Activated CD8-positive, alpha-beta memory T cell treated with anti-CD3 and anti-CD28 coated beads for 24 hours (primary cell): ENCODE results near the gene CSRP1.
"Not testable (repeated sequence)": the region's sequence is repeated elsewhere in the genome, so short reads cannot be mapped to it uniquely, and the experiment has no call there.

Source experiments
- DNase-seq: peaks from one replicate; pipeline ENCODE4 v3.0.0-alpha.2; 2020

The CSRP1 gene

GRCh38 chr1:201475915-201476669 is 30.8 kb downstream of the CSRP1 start:
- no peak for DNase-seq

- DNase-seq, result no peak
These were observed 31.8 kb downstream of the CSRP1 start for GRCh38 chr1:201475130-201475529.

DNA sequence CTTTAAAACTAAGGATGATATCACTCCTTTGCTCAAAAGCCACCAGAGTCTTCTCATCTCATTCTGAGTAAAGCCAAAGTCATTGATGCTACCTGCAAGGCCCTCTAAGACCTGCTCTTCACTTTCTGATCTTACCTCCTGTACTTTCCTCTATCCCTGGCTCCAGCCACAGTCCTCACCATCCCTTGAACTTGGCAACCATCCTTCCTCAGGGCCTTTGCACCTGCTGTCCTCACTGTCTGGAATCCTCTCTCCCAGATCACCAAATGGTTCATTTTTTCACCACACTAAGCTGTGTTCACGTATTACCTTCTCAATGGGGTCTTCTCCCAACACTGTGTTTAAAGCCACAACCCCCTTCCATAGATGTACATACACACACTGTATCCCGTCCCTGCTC is 33.6 kb downstream of the CSRP1 start:
- DNase-seq, result no peak

DNA sequence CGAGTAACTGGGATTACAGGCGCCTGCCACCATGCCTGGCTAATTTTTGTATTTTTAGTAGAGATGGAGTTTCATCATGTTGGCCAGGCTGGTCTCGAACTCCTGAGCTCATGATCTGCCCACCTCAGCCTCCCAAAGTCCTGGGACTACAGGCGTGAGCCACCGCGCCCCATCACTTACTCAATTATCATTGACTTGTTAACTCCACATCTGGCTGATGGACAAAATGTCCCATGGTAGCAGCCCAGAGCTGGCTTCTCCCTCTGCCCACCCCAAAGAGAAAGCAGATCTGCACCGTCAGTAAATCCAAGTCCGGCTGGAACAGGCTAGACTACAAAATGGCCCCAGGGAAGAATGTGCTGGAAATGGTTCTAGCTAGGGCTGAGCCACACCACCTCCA is 34.6 kb downstream of the CSRP1 start:
- DNase-seq, result not testable (repeated sequence)

DNA sequence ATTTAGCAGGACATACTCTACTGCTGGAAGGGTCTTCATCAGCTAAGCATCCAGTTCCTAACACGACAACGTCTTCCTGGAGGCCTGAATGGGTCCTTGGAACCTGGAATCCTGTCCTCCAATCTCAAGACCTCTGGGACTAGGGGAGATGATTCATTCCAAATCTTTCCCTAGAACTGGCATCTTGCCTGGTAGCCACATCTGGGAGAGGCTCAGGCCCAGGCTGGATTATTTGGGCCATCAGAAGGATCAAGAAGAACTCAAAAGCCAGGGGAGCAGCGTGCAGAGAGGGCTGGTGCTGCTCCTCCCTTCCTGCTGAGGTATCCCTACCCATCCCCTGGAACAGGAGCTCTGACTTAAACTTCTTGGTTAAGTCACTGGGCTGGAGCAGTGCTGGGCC is 35.2 kb downstream of the CSRP1 start:
- DNase-seq, result no peak

DNA sequence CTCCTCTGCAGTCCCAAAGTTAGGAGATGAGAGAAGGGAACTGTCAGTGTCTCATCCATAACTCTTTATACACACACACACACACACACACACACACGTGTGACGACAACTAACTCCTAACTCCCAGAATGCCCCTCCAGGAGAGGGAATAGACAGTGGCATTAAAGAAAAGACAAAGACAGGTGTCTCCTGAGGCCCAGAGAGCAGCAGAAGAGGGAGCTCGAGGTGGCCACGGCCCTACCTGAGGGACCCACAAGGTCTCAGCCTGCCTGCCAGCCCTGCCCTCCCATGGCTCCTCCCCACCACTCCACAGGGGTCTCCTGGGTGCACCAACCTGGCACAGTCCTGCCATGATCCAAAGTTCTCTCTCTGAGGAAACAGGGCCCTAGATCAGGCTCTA is 36.3 kb downstream of the CSRP1 start:
- DNase-seq, result no peak

DNA sequence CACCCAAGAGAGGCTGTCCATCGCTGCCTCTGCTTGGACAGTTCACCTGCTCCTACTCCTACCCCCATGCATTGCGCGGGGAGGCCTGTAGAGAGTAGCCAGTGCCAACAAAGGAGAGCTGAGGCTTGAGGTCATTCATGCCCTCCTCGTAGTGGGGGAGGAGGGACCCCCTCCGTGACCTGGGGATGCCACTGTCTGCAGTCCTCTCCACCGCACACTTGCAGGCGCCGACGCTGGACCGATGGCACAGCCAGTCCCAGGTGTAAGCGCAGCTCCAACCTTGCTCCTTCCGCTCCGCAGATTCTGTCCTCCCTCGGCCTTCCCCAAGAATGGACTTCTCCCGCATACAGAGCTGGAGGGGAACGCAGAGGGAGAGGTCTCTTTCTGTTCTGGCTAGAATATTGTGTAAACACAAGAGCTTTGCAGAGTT is 37.3 kb downstream of the CSRP1 start:
- no peak for DNase-seq

GRCh38 chr1:201468844-201469644 is 37.9 kb downstream of the CSRP1 start, which contains the start of gene PHLDA3:
PHLDA3 (minus strand) TSS chr1:201469188; CDS start chr1:201468786, 402 bp downstream.
- DNase-seq, result peak; percentile 60

GRCh38 chr1:201468501-201468843 is 38.5 kb downstream of the CSRP1 start:
- DNase-seq, result no peak

- no peak for DNase-seq
These were observed 40.4 kb downstream of the CSRP1 start for GRCh38 chr1:201466492-201466891.

- no peak for DNase-seq
These were observed 41.1 kb downstream of the CSRP1 start for GRCh38 chr1:201465698-201466290.

GRCh38 chr1:201463071-201463552 is 43.8 kb downstream of the CSRP1 start:
- DNase-seq, result no peak

- DNase-seq, result no peak
These were observed 45.1 kb downstream of the CSRP1 start for GRCh38 chr1:201461645-201462441.

DNA sequence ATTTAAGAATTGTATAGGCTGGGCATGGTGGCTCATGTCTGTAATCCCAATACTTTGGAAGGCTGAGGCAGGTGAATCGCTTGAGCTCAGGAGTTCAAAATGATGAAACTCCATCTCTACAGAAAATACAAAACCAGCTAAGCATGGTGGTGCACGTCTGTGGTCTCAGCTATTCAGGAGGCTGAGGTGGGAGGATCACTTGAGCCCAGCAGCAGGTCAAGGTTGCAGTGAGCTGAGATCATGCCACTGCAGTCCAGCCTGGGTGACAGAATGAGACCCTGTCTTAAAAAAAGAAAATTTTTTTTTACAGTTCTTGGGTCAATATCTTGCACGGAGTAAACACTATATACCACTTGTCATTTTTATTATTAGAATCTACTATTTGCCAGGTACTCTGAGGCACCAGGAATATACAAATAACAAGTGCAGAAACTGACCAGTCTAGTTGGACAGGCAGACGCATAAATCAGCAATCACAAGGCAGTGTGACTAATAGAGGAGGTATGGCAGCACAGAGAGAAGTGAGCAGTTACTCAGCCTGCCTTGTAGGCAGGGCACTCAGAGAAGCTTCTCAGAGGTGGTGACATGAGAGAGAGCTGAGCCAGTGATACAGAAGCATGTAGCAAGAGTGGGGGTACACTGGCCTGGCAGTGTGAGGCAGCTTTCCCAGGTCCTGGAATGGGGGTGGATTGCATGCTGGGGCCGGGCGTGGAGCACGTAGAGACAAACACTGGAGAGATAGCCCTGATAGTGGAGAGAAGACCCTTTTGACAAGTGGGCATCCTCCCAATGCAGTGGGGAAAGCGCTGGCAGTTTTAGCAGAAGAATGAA is 45.9 kb downstream of the CSRP1 start:
- DNase-seq, result no peak

DNA sequence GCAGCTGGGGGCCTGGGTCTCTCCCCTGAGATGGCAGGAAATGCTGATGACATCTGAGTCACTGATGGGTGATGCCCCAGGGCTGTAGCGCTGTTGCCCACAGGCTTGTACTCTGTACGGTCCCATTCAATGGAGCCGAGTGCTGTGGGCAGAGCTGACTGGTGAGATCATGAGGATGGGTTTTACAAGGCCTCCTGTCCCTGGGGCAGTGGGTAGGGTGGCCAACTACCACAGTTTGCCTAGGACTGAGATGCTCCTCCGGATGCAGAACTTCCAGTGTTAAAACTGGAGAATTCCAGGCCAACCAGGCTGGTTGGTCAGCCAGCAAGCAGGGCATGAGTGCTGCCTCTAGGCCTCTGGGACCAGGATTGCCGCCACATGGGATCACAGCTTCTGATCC is 47.1 kb downstream of the CSRP1 start:
- no peak for DNase-seq

- no peak for DNase-seq
These were observed 47.9 kb downstream of the CSRP1 start for GRCh38 chr1:201459052-201459451.

DNA sequence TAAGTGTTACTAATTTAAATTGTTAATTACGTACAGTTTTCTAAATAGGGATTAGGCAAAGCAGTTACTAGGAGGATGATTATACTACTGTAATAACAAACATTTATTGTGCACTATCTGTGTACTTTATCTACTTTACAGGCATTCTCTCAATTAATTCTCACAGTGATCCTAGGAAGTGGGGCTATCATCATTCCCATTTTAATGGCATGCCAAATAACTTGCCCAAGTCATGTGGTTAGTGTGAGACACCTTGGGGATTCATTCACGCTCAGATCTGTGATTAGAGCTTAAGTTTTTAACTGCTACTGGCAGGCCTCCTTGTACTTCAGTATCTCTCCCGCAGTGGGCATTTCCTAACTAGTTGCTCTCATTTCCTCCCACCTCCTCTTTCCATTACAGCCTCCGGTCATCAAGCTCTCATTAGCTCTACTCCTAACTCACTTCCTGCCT is 49.4 kb downstream of the CSRP1 start:
- DNase-seq, result no peak

GRCh38 chr1:201456499-201457309 is 50.2 kb downstream of the CSRP1 start:
- DNase-seq, result no peak

GRCh38 chr1:201455098-201455497 is 51.8 kb downstream of the CSRP1 start:
- no peak for DNase-seq

DNA sequence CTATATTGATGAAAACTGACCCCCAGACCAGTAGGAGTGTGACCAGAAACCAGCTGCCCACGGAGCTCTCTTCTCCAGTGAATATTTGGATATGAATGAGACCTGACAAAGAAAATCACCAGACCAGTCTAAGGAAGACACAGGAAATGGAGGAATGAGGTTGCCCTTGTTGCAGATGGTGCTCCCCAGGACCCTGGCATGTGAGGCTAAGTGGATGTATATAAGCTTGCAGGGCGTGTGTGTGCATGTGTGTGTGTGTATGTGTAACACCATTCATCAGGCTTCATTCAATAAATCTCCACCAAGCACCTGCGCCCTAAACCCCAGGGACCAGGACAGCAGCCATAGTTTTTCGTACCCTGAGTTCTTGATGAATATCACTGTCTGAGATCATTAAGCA is 52.3 kb downstream of the CSRP1 start:
- no peak for DNase-seq

GRCh38 chr1:201452866-201453265 is 54.1 kb downstream of the CSRP1 start:
- no peak for DNase-seq
